Neural crest cell (in vitro differentiated cells): Measurements from ENCODE around the gene LCN1. TPM values are rescaled to one million over a fixed set of nuclear protein-coding genes. Genes with fewer than 3 reads are reported as not detected.

ENCODE experiments used
- DNase-seq: peaks from one replicate; pipeline ENCODE4 v3.0.0; 2021; ENCODE audit warnings: low read depth, mixed read lengths, low spot score
- H3K27ac Mint-ChIP-seq: one replicate; pipeline ENCODE4 v1.8.0; 2021; ENCODE audit warnings: mild to moderate bottlenecking, mixed read lengths; ENCODE audit not compliant: unreplicated experiment
- H3K27me3 Mint-ChIP-seq: 2 replicates; pipeline ENCODE4 v1.8.0; 2021; ENCODE audit warnings: low read depth, mild to moderate bottlenecking, mixed read lengths
- H3K36me3 Mint-ChIP-seq: 2 replicates; pipeline ENCODE4 v1.8.0; 2021; ENCODE audit warnings: low read depth, mild to moderate bottlenecking, mixed read lengths
- H3K4me1 Mint-ChIP-seq: 2 replicates; pipeline ENCODE4 v1.8.0; 2021; ENCODE audit warnings: mixed read lengths
- H3K4me3 Mint-ChIP-seq: one replicate; pipeline ENCODE4 v1.8.0; 2021; ENCODE audit warnings: mild to moderate bottlenecking, mixed read lengths
- H3K9me3 Mint-ChIP-seq: 2 replicates; pipeline ENCODE4 v1.8.0; 2021; ENCODE audit warnings: mixed read lengths
- CTCF ChIP-seq: fragments of 200-600 bp; sonication (generic); conservative IDR thresholded peaks from 2 replicates; pipeline ENCODE4 v1.5.0; 2021; ENCODE audit warnings: antibody characterized with exemption, mild to moderate bottlenecking
- total RNA-seq: library from RNA; stranded (reverse); gene quantifications from 2 replicates; pipeline ENCODE4 v1.2.1, GENCODE V29; 2021

LCN1 gene
- total RNA-seq, 1 donor from 2014 or later: not detected

- peak overlapping the region; percentile 86 for H3K4me3 Mint-ChIP-seq
- no peak for DNase-seq
- H3K27ac Mint-ChIP-seq: peak overlapping the region; percentile 57
- peaks cover 18% of the 10 kb centered on the region for H3K4me1 Mint-ChIP-seq
- no peaks in the 10 kb centered on the region for H3K27me3 Mint-ChIP-seq
- no peak for TF ChIP-seq CTCF
- peaks cover 4% of the 10 kb centered on the region for H3K36me3 Mint-ChIP-seq
- H3K9me3 Mint-ChIP-seq: no peaks in the 10 kb centered on the region
Measured at GRCh38 chr9:135502168-135502872, 18.9 kb upstream of the LCN1 start.

DNA sequence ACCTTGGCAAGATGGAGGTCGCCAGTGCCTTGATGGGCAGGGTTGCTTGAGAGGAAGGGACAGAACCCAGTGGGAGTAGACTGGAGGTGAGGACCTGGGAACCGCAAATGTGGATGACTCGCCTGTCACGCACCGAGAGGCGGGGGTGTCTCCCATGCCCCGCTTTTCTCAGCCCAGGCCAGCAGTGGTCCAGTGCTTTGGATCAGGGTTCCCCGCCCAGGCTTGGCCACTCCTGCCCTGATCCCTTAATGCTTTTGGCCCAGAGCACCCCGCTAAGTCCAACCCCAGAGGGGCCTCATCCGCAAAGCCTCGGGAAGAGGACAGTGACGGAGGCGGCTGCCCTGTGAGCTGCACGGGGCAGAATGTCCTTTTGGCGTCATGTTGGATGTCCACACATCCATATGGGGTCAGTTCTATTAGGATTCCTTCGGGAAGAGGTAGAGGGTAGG, 18.3 kb upstream of the LCN1 start:
- Mint-ChIP-seq H3K27me3 (no peaks in the 10 kb centered on the region), H3K4me1 (peaks cover 18% of the 10 kb centered on the region), H3K4me3 (peak overlapping the region; percentile 57), H3K36me3 (peaks cover 4% of the 10 kb centered on the region), H3K9me3 (no peaks in the 10 kb centered on the region), H3K27ac (no peak overlapping the region)
- TF ChIP-seq CTCF: no peak
- no peak for DNase-seq

DNA sequence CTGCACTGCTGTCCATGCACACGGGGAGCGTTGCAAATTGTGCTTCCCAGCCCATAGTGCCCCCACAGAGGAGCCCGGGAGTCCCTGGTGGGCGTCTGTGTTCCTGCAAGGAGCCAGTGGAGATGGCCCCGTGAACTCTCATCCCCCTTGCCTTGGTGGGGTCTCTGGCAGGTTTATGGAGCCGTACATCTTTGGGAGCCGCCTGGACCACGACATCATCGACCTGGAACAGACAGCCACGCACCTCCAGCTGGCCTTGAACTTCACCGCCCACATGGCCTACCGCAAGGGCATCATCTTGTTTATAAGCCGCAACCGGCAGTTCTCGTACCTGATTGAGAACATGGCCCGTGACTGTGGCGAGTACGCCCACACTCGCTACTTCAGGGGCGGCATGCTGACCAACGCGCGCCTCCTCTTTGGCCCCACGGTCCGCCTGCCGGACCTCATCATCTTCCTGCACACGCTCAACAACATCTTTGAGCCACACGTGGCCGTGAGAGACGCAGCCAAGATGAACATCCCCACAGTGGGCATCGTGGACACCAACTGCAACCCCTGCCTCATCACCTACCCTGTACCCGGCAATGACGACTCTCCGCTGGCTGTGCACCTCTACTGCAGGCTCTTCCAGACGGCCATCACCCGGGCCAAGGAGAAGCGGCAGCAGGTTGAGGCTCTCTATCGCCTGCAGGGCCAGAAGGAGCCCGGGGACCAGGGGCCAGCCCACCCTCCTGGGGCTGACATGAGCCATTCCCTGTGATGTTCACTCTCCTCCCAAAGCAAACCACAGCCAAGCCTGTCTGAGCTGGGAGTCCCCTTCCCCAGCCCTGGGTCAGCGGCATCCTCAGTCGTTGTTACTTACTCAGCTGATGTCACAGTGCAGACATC, 17.6 kb upstream of the LCN1 start:
- Mint-ChIP-seq H3K4me3 (peak overlapping the region; percentile 57), H3K9me3 (no peaks in the 10 kb centered on the region), H3K27ac (no peak overlapping the region), H3K36me3 (peaks cover 4% of the 10 kb centered on the region), H3K4me1 (peaks cover 18% of the 10 kb centered on the region), H3K27me3 (no peaks in the 10 kb centered on the region)
- no peak for TF ChIP-seq CTCF
- DNase-seq: no peak

DNA sequence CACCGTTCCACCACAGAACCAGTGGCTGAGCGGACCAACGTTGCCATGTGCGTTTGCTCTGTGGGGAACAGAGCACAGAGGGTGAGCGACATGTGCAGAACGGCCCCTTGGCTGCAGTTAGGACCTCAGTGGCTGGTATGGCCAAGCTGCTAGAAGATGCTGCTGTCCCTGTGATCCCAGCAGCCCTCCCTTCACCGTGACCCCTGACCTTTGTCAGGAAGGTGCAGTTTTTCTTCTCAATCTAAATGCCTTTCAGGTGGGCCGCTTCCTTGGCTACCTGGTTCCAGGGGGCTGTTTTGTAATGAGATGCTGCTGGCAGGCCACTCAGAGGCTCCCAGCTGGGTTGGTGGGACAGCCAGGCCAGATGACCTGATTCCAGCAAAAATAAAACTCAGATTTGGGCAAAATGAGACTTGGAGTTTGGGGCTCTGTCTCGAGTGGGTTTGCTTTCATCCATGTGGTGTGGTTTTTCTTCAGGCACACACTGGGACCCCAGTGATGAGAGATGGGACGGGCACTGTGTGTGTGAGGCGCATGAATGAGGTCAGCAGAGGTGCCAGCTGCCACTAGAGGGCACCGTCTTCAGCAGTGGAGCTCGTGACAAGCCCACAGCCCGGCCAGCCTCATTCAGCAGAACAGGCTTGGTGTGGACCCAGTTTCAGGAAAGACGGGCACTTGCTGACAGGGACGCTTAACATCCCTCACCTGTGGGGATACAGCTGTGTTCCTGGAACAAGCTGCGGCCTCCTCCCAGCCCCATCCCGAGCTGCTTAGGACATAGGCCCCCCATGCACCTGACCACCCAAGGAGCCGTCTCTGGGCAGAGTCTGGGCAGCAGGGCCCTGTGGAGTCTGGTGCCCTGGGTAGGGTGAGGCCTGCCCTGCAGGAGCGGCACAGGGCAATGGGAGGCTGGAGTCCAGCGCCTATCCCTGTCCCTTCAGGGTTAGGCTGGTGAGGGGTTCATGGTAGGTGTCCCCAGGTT, 16.7 kb upstream of the LCN1 start:
- H3K9me3 Mint-ChIP-seq: peaks cover 6% of the 10 kb centered on the region
- H3K36me3 Mint-ChIP-seq: peaks cover 10% of the 10 kb centered on the region
- H3K27ac Mint-ChIP-seq: peak overlapping the region; percentile 57
- H3K27me3 Mint-ChIP-seq: no peaks in the 10 kb centered on the region
- peak overlapping the region; percentile 83 for H3K4me3 Mint-ChIP-seq
- peaks cover 10% of the 10 kb centered on the region for H3K4me1 Mint-ChIP-seq
- TF ChIP-seq CTCF: peak; percentile 74
- peak; percentile 66 for DNase-seq
